HG03066 (cell line): ENCODE results near the gene RSPRY1.
"Not testable (repeated sequence)": the region's sequence is repeated elsewhere in the genome, so short reads cannot be mapped to it uniquely, and the experiment has no call there.

Source experiments
- ATAC-seq: cut with Tn5 transposase; IDR thresholded peaks from one replicate; pipeline ENCODE4 v1.9.1; 2021; ENCODE audit warnings: low read depth; ENCODE audit not compliant: unreplicated experiment

The RSPRY1 gene

DNA sequence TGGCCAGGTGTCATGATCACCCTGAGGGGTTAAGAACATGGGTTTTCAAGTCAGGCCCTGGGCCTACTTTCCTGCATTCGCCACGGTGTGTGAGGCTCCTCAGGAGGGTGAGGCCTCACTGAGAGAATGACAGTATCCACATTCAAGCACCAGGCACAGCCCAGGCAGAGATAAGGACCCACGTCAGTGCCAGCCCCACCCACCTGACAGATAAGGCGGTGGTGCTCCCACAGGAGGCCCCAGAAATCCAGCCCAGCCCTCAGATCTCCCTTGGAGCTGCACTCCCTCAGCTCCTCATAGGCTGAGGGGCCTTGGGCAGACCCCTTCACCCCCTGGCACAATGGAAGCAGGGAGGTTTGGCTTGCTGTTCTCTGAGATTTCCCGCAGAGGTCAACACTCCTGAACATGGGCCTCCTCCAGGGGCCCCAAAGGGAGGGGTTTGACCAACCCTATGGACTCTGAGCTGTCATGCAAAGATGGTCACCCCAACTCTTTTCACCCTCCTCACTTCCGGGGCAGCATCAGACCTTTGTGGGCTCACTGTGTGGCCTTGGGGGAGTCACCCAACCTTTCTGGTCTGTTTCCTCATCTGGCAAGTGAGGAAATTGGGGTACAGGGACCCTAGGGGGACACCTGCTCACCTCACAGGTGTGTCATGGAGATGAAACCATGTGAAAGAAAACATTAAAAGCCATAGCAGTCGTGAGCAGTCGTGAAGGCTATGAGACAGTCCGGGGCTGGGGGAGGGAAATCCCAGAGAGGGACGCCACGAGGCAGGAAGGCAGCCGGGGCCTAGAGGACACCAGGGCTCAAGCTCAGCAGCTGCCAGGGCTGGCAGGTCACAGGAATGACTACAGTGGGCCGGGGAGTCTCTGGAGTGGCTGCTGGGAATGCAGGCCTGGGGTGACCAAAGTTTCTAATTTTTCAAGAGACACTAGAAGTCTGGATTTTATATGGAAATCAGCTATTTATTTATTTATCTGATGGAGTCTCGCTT, 83.0 kb downstream of the RSPRY1 start:
- no peak for ATAC-seq

GRCh38 chr16:57270221-57271062, 84.3 kb downstream of the RSPRY1 start:
- ATAC-seq, result no peak

- ATAC-seq, result no peak
Observed at GRCh38 chr16:57271063-57271345, 84.9 kb downstream of the RSPRY1 start.

DNA sequence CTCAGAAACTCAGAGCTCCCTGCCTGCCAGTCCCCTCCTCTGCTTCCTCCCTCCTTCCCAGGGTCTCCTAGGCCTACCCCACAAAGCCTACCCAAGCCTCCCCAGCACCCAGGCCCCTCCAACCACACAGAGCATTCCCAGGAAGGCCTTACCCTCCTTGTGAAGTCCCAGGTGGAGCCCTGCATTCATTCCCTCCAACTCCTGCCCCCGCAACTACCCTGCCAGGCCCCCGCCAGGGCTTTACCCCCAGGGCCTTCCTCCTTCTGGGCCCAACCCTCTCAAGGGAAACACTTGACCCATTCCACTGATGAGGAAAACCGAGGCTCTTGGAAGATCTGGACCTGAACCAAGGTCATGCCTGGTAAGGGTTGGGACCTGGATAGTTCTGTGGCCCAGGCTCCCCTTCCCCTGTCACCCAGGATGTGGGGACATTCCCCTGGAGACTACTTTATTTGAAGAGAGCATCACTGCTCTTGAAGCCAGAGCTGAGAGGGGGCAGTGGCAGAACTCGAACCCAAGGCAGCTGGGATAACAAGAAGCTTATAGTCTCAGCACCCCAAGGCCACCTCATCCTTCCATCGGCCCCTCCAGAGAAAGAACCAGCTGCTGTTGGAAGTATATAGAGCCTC, 85.9 kb downstream of the RSPRY1 start:
- ATAC-seq, result no peak

DNA sequence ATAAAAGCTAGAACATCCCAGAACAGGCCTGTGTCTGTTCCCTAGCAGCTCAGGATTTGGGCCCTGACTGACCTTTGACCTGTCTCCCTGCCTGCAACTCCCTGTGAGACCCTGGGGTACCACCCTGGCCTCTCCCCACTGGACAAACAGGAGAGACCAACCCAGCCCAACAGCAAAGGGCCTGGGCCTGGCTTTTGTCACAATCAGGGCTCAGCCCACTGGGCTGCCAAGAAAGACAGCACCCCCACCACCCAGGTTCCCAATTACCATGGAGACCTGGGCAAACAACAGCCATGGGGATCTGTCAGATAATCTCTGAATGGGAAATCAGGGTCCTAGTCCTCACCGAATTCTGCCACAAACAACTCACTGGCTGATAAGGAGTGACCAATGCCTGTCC, 87.2 kb downstream of the RSPRY1 start:
- ATAC-seq, result no peak

DNA sequence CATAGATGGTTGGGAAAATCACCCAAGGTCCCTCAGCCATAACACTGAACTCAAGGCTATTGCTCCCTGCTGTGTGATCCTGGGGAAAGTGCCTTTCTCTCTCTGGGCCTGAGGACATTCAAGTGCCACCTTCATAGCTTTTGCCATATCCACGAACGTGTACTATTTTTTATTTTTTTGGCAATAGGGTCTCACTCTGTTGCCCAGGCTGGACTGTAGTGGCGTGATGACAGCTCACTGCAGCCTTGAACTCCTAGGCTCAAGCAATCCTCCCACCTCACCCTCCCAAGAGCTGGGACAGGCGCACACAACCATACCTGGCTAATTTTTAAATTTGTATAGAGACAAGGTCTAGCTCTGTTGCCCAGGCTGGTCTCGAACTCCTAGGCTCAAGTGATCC, 87.7 kb downstream of the RSPRY1 start:
- ATAC-seq, result no peak

- ATAC-seq, result not testable (repeated sequence)
Observed at GRCh38 chr16:57275946-57276345, 89.8 kb downstream of the RSPRY1 start.

- ATAC-seq, result no peak
Observed at GRCh38 chr16:57276596-57276995, 90.5 kb downstream of the RSPRY1 start.

GRCh38 chr16:57277586-57277985, 91.5 kb downstream of the RSPRY1 start:
- no peak for ATAC-seq

DNA sequence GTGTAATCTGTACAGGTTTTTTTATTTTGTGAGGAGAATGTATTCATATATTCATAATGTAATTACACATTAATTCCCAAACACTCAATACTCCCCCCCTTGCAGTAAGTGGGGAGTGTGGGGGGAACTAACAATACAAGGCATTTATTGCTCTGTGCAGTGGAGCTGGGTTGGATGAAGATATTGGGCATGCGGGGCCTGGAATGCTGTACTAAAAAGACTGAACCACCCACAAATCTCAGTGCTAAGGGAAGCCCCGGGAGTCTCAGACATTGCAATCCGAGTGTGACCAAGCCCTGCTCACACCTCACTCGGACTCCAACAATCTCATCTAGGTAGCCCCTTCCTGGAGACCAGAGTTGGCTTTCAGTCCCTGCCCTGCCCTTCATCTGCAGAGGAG, 92.4 kb downstream of the RSPRY1 start:
- no peak for ATAC-seq

DNA sequence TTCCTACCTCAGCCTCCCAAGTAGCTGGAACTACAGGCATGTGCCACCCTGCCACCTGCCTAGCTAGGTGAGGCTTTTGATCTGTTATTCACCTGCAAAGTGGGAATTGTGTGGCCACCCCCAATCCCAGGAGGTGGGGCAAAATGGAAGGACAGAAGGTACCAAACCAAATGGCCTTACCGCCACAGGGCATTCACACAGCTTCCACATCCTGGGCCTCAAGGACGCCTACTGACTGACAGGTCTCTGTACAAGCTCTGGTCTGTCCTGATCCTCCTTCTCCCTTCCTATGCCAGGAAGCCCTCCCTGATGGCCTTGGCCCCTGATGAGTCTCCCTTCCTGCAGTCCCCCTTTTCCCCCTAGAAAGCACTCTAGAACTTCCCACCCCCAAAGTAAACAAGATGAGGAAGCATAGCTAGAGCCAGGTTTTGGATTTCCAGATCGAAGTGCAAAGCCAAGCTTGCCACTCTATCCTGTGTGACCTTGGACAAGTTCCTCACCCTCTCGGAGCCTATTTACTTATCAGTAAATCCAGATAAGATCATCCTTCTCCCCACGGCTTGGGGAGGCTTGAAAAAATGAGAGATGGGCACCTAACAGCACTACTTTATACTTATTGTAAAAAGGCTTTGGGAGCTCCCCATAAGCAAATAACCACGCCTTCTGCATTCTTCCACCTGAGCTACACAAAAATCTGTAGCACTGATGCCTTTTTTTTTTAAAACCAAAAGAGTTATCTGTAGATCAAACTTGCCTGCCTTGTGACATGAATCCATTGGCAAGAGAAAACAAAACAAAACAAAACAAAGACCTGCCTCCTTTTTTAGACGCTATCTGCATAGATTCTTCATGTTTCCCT, 93.9 kb downstream of the RSPRY1 start:
- no peak for ATAC-seq

DNA sequence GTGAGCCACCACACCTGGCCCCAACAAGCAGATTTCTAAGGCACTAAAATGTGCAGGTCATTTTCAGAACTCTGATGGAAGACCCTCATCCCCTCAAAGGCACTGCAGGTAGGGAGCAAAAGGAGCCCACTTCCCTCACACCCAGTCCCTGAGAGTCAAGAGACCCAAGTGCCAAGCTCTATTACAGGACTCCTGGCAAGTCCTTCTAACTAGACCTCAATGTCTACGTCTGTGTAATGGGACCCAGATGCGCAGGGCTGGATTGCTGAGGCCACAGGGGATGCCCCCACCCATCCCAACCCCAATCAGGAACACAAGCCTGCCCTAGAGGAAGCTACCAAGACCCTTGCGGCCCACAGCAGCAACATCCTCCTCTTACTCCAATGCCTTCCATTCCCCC, 95.7 kb downstream of the RSPRY1 start:
- ATAC-seq, result no peak

DNA sequence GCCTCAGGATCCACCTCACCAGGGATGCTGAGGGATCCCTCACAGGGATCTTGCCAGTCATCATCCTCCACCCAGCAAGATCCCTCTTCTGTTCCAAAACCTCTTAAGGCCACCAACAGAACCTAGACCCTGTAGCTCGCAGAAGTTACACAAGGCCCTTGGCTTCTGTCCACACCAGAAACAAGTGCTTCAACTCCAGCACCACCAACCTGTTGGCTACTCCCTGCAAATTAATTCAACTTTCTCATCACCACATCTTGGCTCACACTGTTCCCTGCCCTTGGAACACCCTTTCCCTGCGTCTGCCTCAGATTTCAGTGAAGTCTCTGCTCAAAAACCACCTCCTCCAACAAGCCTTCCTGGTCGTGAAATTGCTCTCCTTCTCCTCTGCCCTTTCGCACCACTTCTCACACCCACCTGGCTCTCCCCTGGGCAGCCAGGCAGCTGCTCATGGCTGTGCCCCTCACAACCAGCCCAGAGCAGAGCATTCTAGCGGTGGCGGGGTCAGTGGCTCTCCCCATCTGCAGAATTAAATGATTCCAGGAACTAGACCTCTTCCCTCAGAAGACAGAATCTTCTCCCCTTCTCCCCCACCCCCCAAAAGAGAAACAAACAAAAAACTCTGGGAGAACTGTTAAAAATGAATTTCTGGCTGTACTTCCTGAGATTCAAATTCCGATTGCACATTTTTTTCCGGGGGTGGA, 96.5 kb downstream of the RSPRY1 start:
- ATAC-seq, result no peak

GRCh38 chr16:57283214-57283958, 97.3 kb downstream of the RSPRY1 start:
- ATAC-seq, result no peak

- ATAC-seq, result no peak
Observed at GRCh38 chr16:57283959-57284208, 97.8 kb downstream of the RSPRY1 start.

GRCh38 chr16:57284209-57284951, 98.3 kb downstream of the RSPRY1 start, which contains the start of gene PLLP:
Gene PLLP, minus strand, starts transcription at chr16:57284672. Its CDS starts 132 bp downstream, at chr16:57284540.
- ATAC-seq, result peak; percentile 48

- ATAC-seq, result no peak
Observed at GRCh38 chr16:57284952-57285363, 98.8 kb downstream of the RSPRY1 start.

DNA sequence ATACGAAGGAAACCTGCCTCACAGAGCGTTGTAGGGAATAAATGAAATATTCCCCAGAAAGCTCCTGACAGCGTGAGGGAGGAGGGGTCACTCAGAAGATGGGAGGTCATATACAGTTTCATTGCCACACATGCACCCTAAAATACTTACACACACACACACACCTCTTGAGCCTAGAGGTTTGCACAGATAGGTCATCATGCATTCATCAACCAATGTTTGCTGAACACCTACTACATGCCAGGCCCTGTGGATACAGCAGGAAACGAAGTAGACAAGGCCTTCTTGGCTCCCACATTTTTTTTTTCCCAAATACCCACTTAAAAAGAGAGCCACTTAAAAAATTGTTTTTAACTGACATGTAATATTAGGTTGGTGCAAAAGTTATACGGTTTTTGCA, 99.2 kb downstream of the RSPRY1 start:
- no peak for ATAC-seq
